Activated CD4-positive, alpha-beta T cell treated with anti-CD3 and anti-CD28 coated beads, Interleukin-10, Interleukin-2, amounts not matched to agents 100 ng/mL and 50 ng/mL, durations not matched to agents 16 hours and 8 hours (primary cell): ENCODE data around the gene FRYL.
A peak's percentile ranks its signal among the peaks of the same experiment; 100 is the strongest.
"Not testable (repeated sequence)": the region's sequence is repeated elsewhere in the genome, so short reads cannot be mapped to it uniquely, and the experiment has no call there.

Experiments
- DNase-seq: peaks from one replicate; pipeline ENCODE4 v3.0.0-alpha.2; 2020

The FRYL gene

GRCh38 chr4:48745223-48745622 is 34.9 kb downstream of the FRYL start:
- not testable (repeated sequence) for DNase-seq

- DNase-seq, result no peak
Measured at GRCh38 chr4:48742412-48742811, 37.7 kb downstream of the FRYL start.

GRCh38 chr4:48739560-48740019 is 40.5 kb downstream of the FRYL start:
- peak; percentile 73 for DNase-seq

GRCh38 chr4:48738856-48739255 is 41.2 kb downstream of the FRYL start:
- DNase-seq, result no peak

GRCh38 chr4:48728906-48729496 is 51.1 kb downstream of the FRYL start:
- DNase-seq, result not testable (repeated sequence)

- DNase-seq, result no peak
Measured at GRCh38 chr4:48727666-48728459, 52.2 kb downstream of the FRYL start.

- DNase-seq, result no peak
Measured at GRCh38 chr4:48725414-48725813, 54.7 kb downstream of the FRYL start.

- DNase-seq, result no peak
Measured at GRCh38 chr4:48722509-48723446, 57.3 kb downstream of the FRYL start.

- no peak for DNase-seq
Measured at GRCh38 chr4:48720459-48720858, 59.6 kb downstream of the FRYL start.

- no peak for DNase-seq
Measured at GRCh38 chr4:48718818-48719465, 61.1 kb downstream of the FRYL start.

GRCh38 chr4:48716285-48716684 is 63.8 kb downstream of the FRYL start:
- DNase-seq, result not testable (repeated sequence)

- DNase-seq, result no peak
Measured at GRCh38 chr4:48710446-48711209, 69.5 kb downstream of the FRYL start.

GRCh38 chr4:48709901-48710300 is 70.2 kb downstream of the FRYL start:
- no peak for DNase-seq

GRCh38 chr4:48708610-48709009 is 71.5 kb downstream of the FRYL start:
- no peak for DNase-seq

- DNase-seq, result no peak
Measured at GRCh38 chr4:48706736-48707135, 73.3 kb downstream of the FRYL start.

GRCh38 chr4:48705609-48706008 is 74.5 kb downstream of the FRYL start:
- no peak for DNase-seq

- no peak for DNase-seq
Measured at GRCh38 chr4:48704091-48704802, 75.8 kb downstream of the FRYL start.

GRCh38 chr4:48699475-48699874 is 80.6 kb downstream of the FRYL start:
- peak; percentile 28 for DNase-seq

- no peak for DNase-seq
Measured at GRCh38 chr4:48698029-48698971, 81.8 kb downstream of the FRYL start.

- DNase-seq, result not testable (repeated sequence)
Measured at GRCh38 chr4:48697516-48697915, 82.6 kb downstream of the FRYL start.
